ENCODE results near the gene KMT5C.

KMT5C gene

DNA sequence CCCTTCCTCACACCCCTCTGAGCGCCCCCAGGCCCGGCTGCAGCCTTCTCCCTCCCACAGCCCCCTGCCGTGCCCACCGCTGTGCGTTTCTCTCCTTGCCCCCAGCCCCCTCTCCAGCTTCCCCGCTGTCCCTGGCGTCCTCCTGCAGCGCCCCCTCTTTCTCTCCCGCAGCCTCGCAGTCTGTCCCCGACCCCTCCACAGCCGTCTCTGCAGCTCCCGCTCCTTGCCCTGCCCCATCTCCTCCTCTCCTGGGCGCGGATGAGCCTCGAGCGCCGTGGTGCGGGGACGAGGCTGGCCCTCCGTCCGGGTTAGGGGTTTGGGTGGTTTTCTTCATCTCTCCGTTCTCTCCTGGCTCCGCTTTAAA is 1.1 kb downstream of the KMT5C start (continued):
- no peak for TF ChIP-seq PRDM10 (tag by site-specific recombination; IDR thresholded peaks at IDR 0.05)
- no peak for TF ChIP-seq ZBTB17 (tag by site-specific recombination; IDR thresholded peaks at IDR 0.05)
- no peak for TF ChIP-seq ZNF132 (tag by site-specific recombination; IDR thresholded peaks at IDR 0.05; ENCODE audit: borderline replicate concordance)
- TF ChIP-seq ZNF214 (tag by site-specific recombination; IDR thresholded peaks at IDR 0.05; ENCODE audit: borderline replicate concordance), result no peak
- no peak for TF ChIP-seq ZNF654 (tag by site-specific recombination; IDR thresholded peaks at IDR 0.05; ENCODE audit: low read depth)
- TF ChIP-seq ZNF169 (tag by site-specific recombination; IDR thresholded peaks at IDR 0.05), result no peak
- 0 out of 2 replicates have a peak, but pooled peaks have one; percentile 9 for TF ChIP-seq ZNF341 (tag by site-specific recombination; IDR thresholded peaks at IDR 0.05; ENCODE audit: low read depth)
- TF ChIP-seq KLF10 (tag by site-specific recombination; IDR thresholded peaks at IDR 0.05), result no peak
- TF ChIP-seq OSR2 (tag by site-specific recombination; IDR thresholded peaks at IDR 0.05), result no peak
- TF ChIP-seq, protein P1, sequence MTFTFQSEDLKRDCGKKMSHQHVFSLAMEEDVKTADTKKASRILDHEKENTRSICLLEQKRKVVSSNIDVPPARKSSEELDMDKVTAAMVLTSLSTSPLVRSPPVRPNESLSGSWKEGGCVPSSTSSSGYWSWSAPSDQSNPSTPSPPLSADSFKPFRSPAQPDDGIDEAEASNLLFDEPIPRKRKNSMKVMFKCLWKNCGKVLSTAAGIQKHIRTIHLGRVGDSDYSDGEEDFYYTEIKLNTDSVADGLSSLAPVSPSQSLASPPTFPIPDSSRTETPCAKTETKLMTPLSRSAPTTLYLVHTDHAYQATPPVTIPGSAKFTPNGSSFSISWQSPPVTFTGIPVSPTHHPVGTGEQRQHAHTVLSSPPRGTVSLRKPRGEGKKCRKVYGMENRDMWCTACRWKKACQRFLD (tag by site-specific recombination; IDR thresholded peaks at IDR 0.05), result no peak
- TF ChIP-seq ZNF23 (tag by site-specific recombination; IDR thresholded peaks at IDR 0.05; ENCODE audit: borderline replicate concordance), result no peak
- no peak for TF ChIP-seq ZNF350 (tag by site-specific recombination; IDR thresholded peaks at IDR 0.05)
- no peak for TF ChIP-seq ZNF48 (tag by site-specific recombination; IDR thresholded peaks at IDR 0.05)
- TF ChIP-seq ZNF747 (tag by site-specific recombination; IDR thresholded peaks at IDR 0.05), result no peak
- TF ChIP-seq, protein P2, sequence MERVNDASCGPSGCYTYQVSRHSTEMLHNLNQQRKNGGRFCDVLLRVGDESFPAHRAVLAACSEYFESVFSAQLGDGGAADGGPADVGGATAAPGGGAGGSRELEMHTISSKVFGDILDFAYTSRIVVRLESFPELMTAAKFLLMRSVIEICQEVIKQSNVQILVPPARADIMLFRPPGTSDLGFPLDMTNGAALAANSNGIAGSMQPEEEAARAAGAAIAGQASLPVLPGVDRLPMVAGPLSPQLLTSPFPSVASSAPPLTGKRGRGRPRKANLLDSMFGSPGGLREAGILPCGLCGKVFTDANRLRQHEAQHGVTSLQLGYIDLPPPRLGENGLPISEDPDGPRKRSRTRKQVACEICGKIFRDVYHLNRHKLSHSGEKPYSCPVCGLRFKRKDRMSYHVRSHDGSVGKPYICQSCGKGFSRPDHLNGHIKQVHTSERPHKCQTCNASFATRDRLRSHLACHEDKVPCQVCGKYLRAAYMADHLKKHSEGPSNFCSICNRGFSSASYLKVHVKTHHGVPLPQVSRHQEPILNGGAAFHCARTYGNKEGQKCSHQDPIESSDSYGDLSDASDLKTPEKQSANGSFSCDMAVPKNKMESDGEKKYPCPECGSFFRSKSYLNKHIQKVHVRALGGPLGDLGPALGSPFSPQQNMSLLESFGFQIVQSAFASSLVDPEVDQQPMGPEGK (tag by site-specific recombination; IDR thresholded peaks at IDR 0.05), result peak; percentile 94
- TF ChIP-seq ZNF133 (tag by site-specific recombination; IDR thresholded peaks at IDR 0.05), result no peak
- TF ChIP-seq ZNF140 (tag by site-specific recombination; IDR thresholded peaks at IDR 0.05), result no peak
- TF ChIP-seq WT1 (tag by site-specific recombination; IDR thresholded peaks at IDR 0.05), result peak; percentile 23; the same call in 1 of the 2 replicates
- no peak for TF ChIP-seq ZNF677 (tag by site-specific recombination; IDR thresholded peaks at IDR 0.05)
- TF ChIP-seq ZNF624 (tag by site-specific recombination; IDR thresholded peaks at IDR 0.05), result no peak
- no peak for TF ChIP-seq ZNF311 (tag by site-specific recombination; IDR thresholded peaks at IDR 0.05; ENCODE audit: borderline replicate concordance)
- no peak for TF ChIP-seq ZNF626 (tag by site-specific recombination; IDR thresholded peaks at IDR 0.05)
- TF ChIP-seq, protein P3, sequence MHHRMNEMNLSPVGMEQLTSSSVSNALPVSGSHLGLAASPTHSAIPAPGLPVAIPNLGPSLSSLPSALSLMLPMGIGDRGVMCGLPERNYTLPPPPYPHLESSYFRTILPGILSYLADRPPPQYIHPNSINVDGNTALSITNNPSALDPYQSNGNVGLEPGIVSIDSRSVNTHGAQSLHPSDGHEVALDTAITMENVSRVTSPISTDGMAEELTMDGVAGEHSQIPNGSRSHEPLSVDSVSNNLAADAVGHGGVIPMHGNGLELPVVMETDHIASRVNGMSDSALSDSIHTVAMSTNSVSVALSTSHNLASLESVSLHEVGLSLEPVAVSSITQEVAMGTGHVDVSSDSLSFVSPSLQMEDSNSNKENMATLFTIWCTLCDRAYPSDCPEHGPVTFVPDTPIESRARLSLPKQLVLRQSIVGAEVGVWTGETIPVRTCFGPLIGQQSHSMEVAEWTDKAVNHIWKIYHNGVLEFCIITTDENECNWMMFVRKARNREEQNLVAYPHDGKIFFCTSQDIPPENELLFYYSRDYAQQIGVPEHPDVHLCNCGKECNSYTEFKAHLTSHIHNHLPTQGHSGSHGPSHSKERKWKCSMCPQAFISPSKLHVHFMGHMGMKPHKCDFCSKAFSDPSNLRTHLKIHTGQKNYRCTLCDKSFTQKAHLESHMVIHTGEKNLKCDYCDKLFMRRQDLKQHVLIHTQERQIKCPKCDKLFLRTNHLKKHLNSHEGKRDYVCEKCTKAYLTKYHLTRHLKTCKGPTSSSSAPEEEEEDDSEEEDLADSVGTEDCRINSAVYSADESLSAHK (tag by site-specific recombination; IDR thresholded peaks at IDR 0.05), result no peak
- peak; percentile 90 for TF ChIP-seq GLIS2 (tag by site-specific recombination; IDR thresholded peaks at IDR 0.05)
- TF ChIP-seq ZFP3 (tag by site-specific recombination; IDR thresholded peaks at IDR 0.05; ENCODE audit: low read depth), result no peak
- TF ChIP-seq SCRT2 (tag by site-specific recombination; IDR thresholded peaks at IDR 0.05), result no peak
- 0 out of 2 replicates have a peak, but pooled peaks have one; percentile 22 for TF ChIP-seq ZBTB8A (tag by site-specific recombination; IDR thresholded peaks at IDR 0.05)
- no peak for TF ChIP-seq ZNF223 (tag by site-specific recombination; IDR thresholded peaks at IDR 0.05)
- no peak for TF ChIP-seq ZNF777 (tag by site-specific recombination; IDR thresholded peaks at IDR 0.05; ENCODE audit: borderline replicate concordance)
- no peak for TF ChIP-seq KLF17 (tag by site-specific recombination; IDR thresholded peaks at IDR 0.05)
- no peak for TF ChIP-seq ZNF658 (tag by site-specific recombination; IDR thresholded peaks at IDR 0.05)
- no peak for TF ChIP-seq ZNF549 (tag by site-specific recombination; IDR thresholded peaks at IDR 0.05)
- peak; percentile 94 for TF ChIP-seq ZNF423 (tag by site-specific recombination; IDR thresholded peaks at IDR 0.05)
